Measurements from ENCODE around the gene KLHL3.

GRCh38 chr5:137641148-137641547 lies 94.7 kb downstream of the KLHL3 start:
- no peak for TF ChIP-seq CTCF (IDR thresholded peaks at IDR 0.05)
- TF ChIP-seq POLR2A (IDR thresholded peaks at IDR 0.05), result no peak

Data from right lobe of liver (tissue), 4 donors.